ENCODE measurements around the gene ESX1. TPM values are rescaled to one million over a fixed set of nuclear protein-coding genes. Genes with fewer than 3 reads are reported as not detected.
"Not testable (repeated sequence)": the region's sequence is repeated elsewhere in the genome, so short reads cannot be mapped to it uniquely, and the experiment has no call there.

ESX1 gene
- polyA plus RNA-seq (ENCODE audit: insufficient read length in 12 of 12): not detected
- long read RNA-seq, donor 1: 0 reads
- long read RNA-seq, donor 2: 0 reads
- long read RNA-seq, donor 3: 0 reads
- long read RNA-seq, donor 4: 0 reads
- long read RNA-seq, donor 5: 0 reads
- long read RNA-seq, donor 6: 0 reads
- long read RNA-seq, donor 7: 0 reads
- long read RNA-seq, donor 8: 0 reads
- long read RNA-seq, donor 9: 0 reads
- long read RNA-seq, donor 10: 0 reads
- long read RNA-seq, donor 11: 0 reads

- no peak for DNase-seq
Observed at GRCh38 chrX:104254442-104255115, at the start of gene ESX1. TSS of gene ESX1 (minus strand) at chrX:104254933. CDS start at chrX:104254849, 84 bp downstream.

- no peak for DNase-seq
Observed at GRCh38 chrX:104295636-104296035, 40.9 kb upstream of the ESX1 start.

DNA sequence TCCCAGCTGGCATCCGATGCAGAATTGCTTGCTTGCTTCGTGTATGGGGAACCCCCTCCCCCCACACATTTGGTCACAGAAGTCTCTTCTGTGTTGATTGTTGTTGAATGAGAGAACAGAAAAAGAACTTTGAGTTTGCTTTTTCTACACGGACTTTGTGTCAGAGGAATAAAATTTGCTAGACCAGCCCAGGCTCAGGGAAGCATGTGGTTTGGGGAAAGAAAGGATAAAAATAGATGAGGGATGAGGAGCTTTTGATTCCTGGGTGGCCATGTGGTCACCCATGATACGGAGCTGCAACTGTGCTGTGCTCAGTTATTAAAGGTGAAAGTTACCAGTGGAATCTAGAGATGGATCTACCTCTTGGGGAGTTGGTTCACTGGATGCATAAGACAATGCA lies 34.2 kb upstream of the ESX1 start:
- DNase-seq: no peak

- no peak for DNase-seq
Observed at GRCh38 chrX:104288269-104288668, 33.5 kb upstream of the ESX1 start.

GRCh38 chrX:104285201-104285600 lies 30.5 kb upstream of the ESX1 start:
- DNase-seq: no peak

DNA sequence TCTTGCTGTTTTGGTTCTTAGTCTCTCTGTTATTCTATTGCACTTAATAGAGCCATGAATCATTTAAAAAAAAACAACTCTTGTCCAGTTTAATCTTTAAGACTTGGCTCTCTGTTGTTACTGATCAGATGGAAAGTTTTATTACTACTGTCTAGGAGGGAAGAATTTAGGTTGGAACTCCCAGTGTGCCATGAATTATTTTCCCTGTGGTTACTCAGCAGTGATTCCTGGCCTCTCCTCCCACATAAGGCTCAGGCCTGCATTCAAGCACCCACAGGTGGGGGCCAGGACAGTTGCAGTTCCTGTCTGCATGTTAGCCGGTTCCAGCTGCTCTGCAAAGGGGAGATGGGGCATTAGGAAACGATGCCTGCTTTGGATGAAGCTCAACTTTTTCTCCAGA lies 29.8 kb upstream of the ESX1 start:
- no peak for DNase-seq

- DNase-seq: peak; percentile 46
Observed at GRCh38 chrX:104282166-104282725, 27.5 kb upstream of the ESX1 start.

DNA sequence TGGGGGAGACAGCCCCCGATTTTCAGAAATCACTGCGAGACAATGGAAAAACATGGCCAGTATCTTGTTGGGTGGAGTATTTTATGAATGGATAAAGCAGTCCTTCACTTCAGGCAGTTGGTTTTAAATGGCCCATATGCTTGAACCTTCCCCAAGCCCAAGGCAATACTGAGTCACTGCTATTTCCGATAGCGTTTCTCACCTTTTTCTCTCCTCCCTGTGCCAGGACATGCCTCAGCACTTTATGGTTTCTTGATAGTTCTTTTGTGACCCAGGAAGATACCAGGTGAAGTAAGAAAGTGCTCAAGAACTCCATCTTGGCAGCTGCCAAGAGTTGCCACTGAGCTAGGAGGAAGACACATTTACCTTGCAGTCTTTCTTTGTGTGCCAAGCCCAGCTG lies 26.8 kb upstream of the ESX1 start:
- DNase-seq: no peak

DNA sequence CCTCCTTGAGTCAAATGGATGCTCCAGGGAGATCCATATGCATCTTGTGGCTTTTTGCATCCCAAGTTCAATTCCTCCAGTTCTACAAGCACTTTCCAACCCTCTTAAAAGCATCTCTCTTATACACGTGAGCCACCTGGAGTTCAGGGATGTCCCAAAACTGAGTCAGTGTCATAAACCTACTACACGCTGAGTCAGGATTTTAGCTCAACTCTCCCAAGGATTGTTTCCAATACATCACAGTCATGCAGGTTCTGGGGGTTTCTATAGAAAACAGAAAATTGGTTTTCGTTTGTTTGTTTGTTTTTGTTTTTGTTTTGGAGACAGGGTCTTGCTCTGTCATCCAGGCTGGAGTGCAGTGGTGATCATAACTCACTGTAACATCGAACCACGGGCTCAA lies 25.9 kb upstream of the ESX1 start:
- DNase-seq: no peak

DNA sequence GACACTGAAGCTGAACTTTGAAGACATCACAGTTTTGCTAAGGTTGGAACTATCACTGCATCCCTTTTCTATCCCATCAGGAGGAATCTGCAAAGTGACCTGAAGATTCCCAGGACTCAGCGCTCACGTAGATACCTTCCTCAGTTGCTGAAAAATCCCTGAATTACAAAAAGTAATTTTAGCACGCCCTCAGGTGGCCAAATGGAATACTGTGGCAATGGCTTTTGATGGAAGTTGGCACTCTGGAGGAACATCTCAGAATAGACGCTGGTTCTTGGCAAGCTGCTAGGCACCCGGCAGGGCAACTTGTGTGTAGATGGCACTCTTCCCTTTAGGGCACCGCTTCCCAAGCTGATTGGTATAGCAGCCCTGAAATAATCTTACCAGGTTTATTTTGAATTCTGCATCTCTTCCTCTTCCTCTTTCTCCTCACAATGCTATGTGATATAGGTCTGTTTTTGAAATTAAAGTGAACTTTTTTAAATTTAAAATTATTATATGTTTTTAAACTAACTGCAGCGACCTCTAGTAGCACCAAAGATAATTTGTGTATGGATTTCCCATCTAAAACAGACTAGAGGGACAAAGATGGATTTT lies 16.3 kb upstream of the ESX1 start:
- peak; percentile 36 for DNase-seq

GRCh38 chrX:104270212-104270611 lies 15.5 kb upstream of the ESX1 start:
- DNase-seq: no peak

- no peak for DNase-seq
Observed at GRCh38 chrX:104255465-104255864, 732 bp upstream of the ESX1 start.

- DNase-seq: no peak
Observed at GRCh38 chrX:104253567-104254441, 929 bp downstream of the ESX1 start.

DNA sequence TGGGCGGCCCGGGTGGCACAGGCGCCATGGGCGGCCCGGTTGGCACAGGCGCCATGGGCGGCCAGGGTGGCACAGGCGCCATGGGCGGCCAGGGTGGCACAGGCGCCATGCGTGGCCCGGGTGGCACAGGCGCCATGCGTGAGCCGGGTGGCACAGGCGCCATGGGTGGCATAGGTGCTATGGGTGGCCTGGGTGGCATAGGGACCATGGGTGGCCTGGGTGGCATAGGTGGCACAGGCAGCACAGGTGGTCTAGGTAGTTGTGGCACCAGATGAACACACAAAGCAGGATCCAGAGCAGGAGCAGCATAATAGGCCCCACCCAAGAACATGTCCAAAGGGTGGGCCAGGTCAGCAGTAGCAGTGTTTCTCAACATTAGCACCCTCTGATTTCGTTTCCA lies 4.3 kb downstream of the ESX1 start:
- no peak for DNase-seq

GRCh38 chrX:104230060-104230459 lies 24.7 kb downstream of the ESX1 start:
- DNase-seq: not testable (repeated sequence)

- DNase-seq: no peak
Observed at GRCh38 chrX:104211187-104211586, 43.5 kb downstream of the ESX1 start.

DNA sequence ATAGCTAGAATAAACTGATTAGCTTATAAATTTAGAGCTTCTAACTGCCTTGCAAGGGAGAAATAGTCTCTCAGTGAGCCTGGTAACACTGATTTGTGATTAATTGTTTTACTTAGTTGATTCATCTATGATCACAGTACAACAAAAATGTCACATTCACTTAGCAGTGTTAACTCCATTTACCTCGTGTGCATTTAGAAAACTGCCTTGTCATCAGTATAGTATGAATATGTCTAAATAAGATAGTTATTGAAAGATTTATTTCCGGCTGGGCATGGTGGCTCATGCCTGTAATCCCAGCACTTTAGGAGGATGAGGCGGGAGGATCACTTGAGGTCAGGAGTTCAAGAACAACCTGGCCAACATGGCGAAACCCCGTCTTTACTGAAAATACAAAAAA lies 49.2 kb downstream of the ESX1 start:
- DNase-seq: no peak

Other genes with a start within 250 kb of the ESX1 start
- gene H2BW1, start 241.2 kb downstream of the ESX1 start, polyA plus RNA-seq (ENCODE audit: insufficient read length in 12 of 12): not detected
- gene H2BW2, start 215.0 kb downstream of the ESX1 start, polyA plus RNA-seq (ENCODE audit: insufficient read length in 12 of 12): under 1 TPM in 10 of 12 donors, not detected in 2; 0.18 to 0.65 (median 0.37) TPM
- gene TMSB15C, start 178.7 kb downstream of the ESX1 start, polyA plus RNA-seq (ENCODE audit: insufficient read length in 12 of 12): 10 to 100 TPM in 1 of 12 donors, 1 to 10 TPM in 10, not detected in 1; 3.4 to 13.9 (median 5.8) TPM
- 1 to 10 TPM in 10 of 12 donors, not detected in 2; 1.8 to 3.1 (median 2.4) TPM for gene ZCCHC18, start 142.4 kb downstream of the ESX1 start, polyA plus RNA-seq (ENCODE audit: insufficient read length in 12 of 12)
- 10 to 100 TPM in 1 of 12 donors, 1 to 10 TPM in 9, not detected in 2; 4.9 to 10.9 (median 6.9) TPM for gene SLC25A53, start 97.9 kb downstream of the ESX1 start, polyA plus RNA-seq (ENCODE audit: insufficient read length in 12 of 12)
- 10 to 100 TPM in 11 of 12 donors, not detected in 1; 13.2 to 20.2 (median 18.2) TPM for gene FAM199X, start 88.5 kb downstream of the ESX1 start, polyA plus RNA-seq (ENCODE audit: insufficient read length in 12 of 12)

Measured in muscle of arm (tissue), 14 donors.